Keratinocyte (primary cell): ENCODE results near the gene HMGCR. TPM values are rescaled to one million over a fixed set of nuclear protein-coding genes. Genes with fewer than 3 reads are reported as not detected.

Experiments used
- DNase-seq: peaks from one replicate; pipeline ENCODE4 v3.0.0-alpha.2; 2011; ENCODE audit warnings: low read depth, missing footprints, low spot score
- FAIRE-seq: peaks from 2 replicates; lab custom pipeline; 2011; peaks lifted over from hg19 to GRCh38; lab: Jason Lieb, UNC
- H2AFZ ChIP-seq: 2 replicates; pipeline ENCODE4 v1.6.0; 2012; ENCODE audit warnings: low read length, control low read depth, inconsistent platforms; ENCODE audit not compliant: control insufficient read depth
- H3K27ac ChIP-seq: 2 replicates; pipeline ENCODE4 v1.5.1; 2011; ENCODE audit warnings: low read length; ENCODE audit not compliant: control insufficient read depth, insufficient read depth
- H3K27me3 ChIP-seq: 3 replicates; pipeline ENCODE4 v1.6.0; 2011; ENCODE audit warnings: low read length; ENCODE audit not compliant: control insufficient read depth, insufficient read depth; ENCODE audit errors: extremely low read depth
- H3K36me3 ChIP-seq, 2 experiments: 2 replicates in 1 of 2; 3 replicates in 1 of 2; pipeline ENCODE4 v1.5.1; 2011; ENCODE audit warnings: low read length in 2 of 2, mild to moderate bottlenecking in 1 of 2; ENCODE audit not compliant: control insufficient read depth in 2 of 2, insufficient read depth in 2 of 2; ENCODE audit errors: extremely low read depth in 1 of 2
- H3K4me1 ChIP-seq: 3 replicates; pipeline ENCODE4 v1.5.1; 2011; ENCODE audit warnings: low read length; ENCODE audit not compliant: control insufficient read depth, insufficient read depth; ENCODE audit errors: extremely low read depth
- H3K4me2 ChIP-seq: 3 replicates; pipeline ENCODE4 v1.6.0; 2011; ENCODE audit warnings: low read depth, low read length; ENCODE audit not compliant: control insufficient read depth, insufficient read depth; ENCODE audit errors: extremely low read depth
- H3K4me3 ChIP-seq, 3 experiments: fragments of 200-600 bp in 1 of 3; sonication (generic) in 1 of 3; 2 replicates in 2 of 3; 3 replicates in 1 of 3; pipeline ENCODE4 v1.5.1; 2011 to 2016; ENCODE audit warnings: low read length in 3 of 3, mild to moderate bottlenecking in 3 of 3, control low read depth in 2 of 3, inconsistent platforms in 1 of 3, low read depth in 1 of 3, mixed read lengths in 1 of 3, mixed run types in 1 of 3, moderate library complexity in 1 of 3; ENCODE audit not compliant: control insufficient read depth in 2 of 3, insufficient read depth in 2 of 3; ENCODE audit errors: extremely low read depth in 1 of 3
- H3K79me2 ChIP-seq: 2 replicates; pipeline ENCODE4 v1.6.0; 2012; ENCODE audit warnings: low read length; ENCODE audit not compliant: control insufficient read depth, insufficient read depth
- H3K9ac ChIP-seq: 3 replicates; pipeline ENCODE4 v1.6.0; 2011; ENCODE audit warnings: low read length; ENCODE audit not compliant: control insufficient read depth, insufficient read depth; ENCODE audit errors: extremely low read depth
- H3K9me1 ChIP-seq: 3 replicates; pipeline ENCODE4 v1.6.0; 2011; ENCODE audit warnings: low read length; ENCODE audit not compliant: control insufficient read depth, insufficient read depth; ENCODE audit errors: extremely low read depth
- H3K9me3 ChIP-seq: 2 replicates; pipeline ENCODE4 v1.5.1; 2012; ENCODE audit warnings: low read depth, low read length; ENCODE audit not compliant: control insufficient read depth
- H4K20me1 ChIP-seq: 3 replicates; pipeline ENCODE4 v1.6.0; 2011; ENCODE audit warnings: low read length; ENCODE audit not compliant: control insufficient read depth, insufficient read depth; ENCODE audit errors: extremely low read depth
- EZH2 ChIP-seq: IDR thresholded peaks from one replicate; pipeline ENCODE4 v1.6.1; 2012; ENCODE audit warnings: inconsistent platforms, mild to moderate bottlenecking, low read length, moderate library complexity
- dilution Hi-C: fragments of 300-500 bp; cut with MboI; formaldehyde crosslinking; loops from one replicate; pipeline ENCODE4 v1.7.0; 2020; ENCODE audit warnings: low sequenced_read_pairs; ENCODE audit not compliant: extremely low pct_ligation_motif_present
- polyA plus RNA-seq, 5 experiments: library from polyadenylated mRNA; depleted of rRNA in 3 of 5; stranded (reverse) in 3 of 5; stranded (forward) in 1 of 5; unstranded in 1 of 5; fragments of >200 nt; gene quantifications; 1 replicate in 1 of 5; 2 replicates in 3 of 5; 3 replicates in 1 of 5; pipeline versions ENCODE4 v1.2.1 to v1.2.3, GENCODE V29; 2011 to 2012; ENCODE audit warnings: missing spikeins in 2 of 5, low read depth in 1 of 5, low replicate concordance in 1 of 5
- TF ChIP-seq, protein P1 (sequence below), 3 experiments: IDR thresholded peaks in 1 of 3; conservative IDR thresholded peaks in 1 of 3; optimal IDR thresholded peaks in 1 of 3; 2 replicates in 2 of 3; 3 replicates in 1 of 3; pipeline versions ENCODE3 to v1.5.1; 2011; ENCODE audit warnings: low read length in 3 of 3, mild to moderate bottlenecking in 3 of 3, moderate library complexity in 2 of 3, control low read depth in 1 of 3, inconsistent platforms in 1 of 3; ENCODE audit not compliant: insufficient read depth in 2 of 3; ENCODE audit errors: extremely low read depth in 1 of 3

Gene HMGCR
- polyA plus RNA-seq, 1 donor (not counting 4 experiments of a cell fraction or from before 2014, with no cell fraction given), result 181 TPM

- Histone ChIP-seq H3K4me1 (peaks cover 24% of the 10 kb centered on the region), H3K4me2 (no peak overlapping the region), H4K20me1 (peaks cover 11% of the 10 kb centered on the region), H3K36me3 (no peaks in the 10 kb centered on the region), H3K9me1 (no peaks in the 10 kb centered on the region), H3K4me3 (no peak overlapping the region), H3K27ac (no peak overlapping the region), H3K9ac (no peak overlapping the region), H3K9me3 (no peaks in the 10 kb centered on the region), H3K27me3 (no peaks in the 10 kb centered on the region), H2AFZ (no peak overlapping the region), H3K79me2 (peaks cover 32% of the 10 kb centered on the region)
- TF ChIP-seq, protein P1, sequence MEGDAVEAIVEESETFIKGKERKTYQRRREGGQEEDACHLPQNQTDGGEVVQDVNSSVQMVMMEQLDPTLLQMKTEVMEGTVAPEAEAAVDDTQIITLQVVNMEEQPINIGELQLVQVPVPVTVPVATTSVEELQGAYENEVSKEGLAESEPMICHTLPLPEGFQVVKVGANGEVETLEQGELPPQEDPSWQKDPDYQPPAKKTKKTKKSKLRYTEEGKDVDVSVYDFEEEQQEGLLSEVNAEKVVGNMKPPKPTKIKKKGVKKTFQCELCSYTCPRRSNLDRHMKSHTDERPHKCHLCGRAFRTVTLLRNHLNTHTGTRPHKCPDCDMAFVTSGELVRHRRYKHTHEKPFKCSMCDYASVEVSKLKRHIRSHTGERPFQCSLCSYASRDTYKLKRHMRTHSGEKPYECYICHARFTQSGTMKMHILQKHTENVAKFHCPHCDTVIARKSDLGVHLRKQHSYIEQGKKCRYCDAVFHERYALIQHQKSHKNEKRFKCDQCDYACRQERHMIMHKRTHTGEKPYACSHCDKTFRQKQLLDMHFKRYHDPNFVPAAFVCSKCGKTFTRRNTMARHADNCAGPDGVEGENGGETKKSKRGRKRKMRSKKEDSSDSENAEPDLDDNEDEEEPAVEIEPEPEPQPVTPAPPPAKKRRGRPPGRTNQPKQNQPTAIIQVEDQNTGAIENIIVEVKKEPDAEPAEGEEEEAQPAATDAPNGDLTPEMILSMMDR (optimal IDR thresholded peaks at IDR 0.05 in 1 of 3, IDR thresholded peaks at IDR 0.05 in 1 of 3, conservative IDR thresholded peaks at IDR 0.05 in 1 of 3; ENCODE audit: extremely low read depth in 1 of 3, insufficient read depth in 2 of 3, low read length in 3 of 3), result no peak
- TF ChIP-seq EZH2, result no peak
- DNase-seq (no peak), FAIRE-seq (peak; percentile 5)
- dilution Hi-C loops, result no loop called here
These were observed 1.5 kb upstream of the HMGCR start for GRCh38 chr5:75335486-75335885.

GRCh38 chr5:75335952-75336614, 937 bp upstream of the HMGCR start:
- FAIRE-seq (peak; percentile 83), DNase-seq (no peak)
- Histone ChIP-seq H2AFZ (peak overlapping the region; percentile 77), H3K4me2 (peak overlapping the region; percentile 70), H3K9me3 (no peaks in the 10 kb centered on the region), H3K9ac (peak overlapping the region; percentile 89), H3K4me3 (peak overlapping the region; percentile 63 to 97 (median 93)), H3K4me1 (peaks cover 29% of the 10 kb centered on the region), H3K27ac (peak overlapping the region; percentile 86), H3K79me2 (peaks cover 38% of the 10 kb centered on the region), H3K27me3 (no peaks in the 10 kb centered on the region), H3K9me1 (no peaks in the 10 kb centered on the region), H4K20me1 (peaks cover 12% of the 10 kb centered on the region), H3K36me3 (no peaks in the 10 kb centered on the region)
- dilution Hi-C loops, result no loop called here
- TF ChIP-seq EZH2, result no peak
- TF ChIP-seq, protein P1 (optimal IDR thresholded peaks at IDR 0.05 in 1 of 3, IDR thresholded peaks at IDR 0.05 in 1 of 3, conservative IDR thresholded peaks at IDR 0.05 in 1 of 3; ENCODE audit: extremely low read depth in 1 of 3, insufficient read depth in 2 of 3, low read length in 3 of 3), result peak; percentile 30 to 60 (median 48)
